Tibial nerve (tissue), 4 donors: ENCODE data around the gene SCGB3A1. TPM values are rescaled to one million over a fixed set of nuclear protein-coding genes. Genes with fewer than 3 reads are reported as not detected.

Experiments
- DNase-seq, 2 donors: peaks; one replicate each; pipeline ENCODE4 v3.0.0-alpha.2; 2019; ENCODE audit warnings: low spot score in 2 of 2
- H3K27ac ChIP-seq, 4 donors: fragments of 200-600 bp; sonication (generic) in 3 of 4; one replicate each; pipeline ENCODE4 v1.5.1; 2017 to 2019; ENCODE audit warnings: mild to moderate bottlenecking in 1 of 4
- H3K27me3 ChIP-seq, 2 donors: fragments of 200-600 bp; sonication (generic) in 1 of 2; one replicate each; pipeline versions ENCODE4 v1.5.1 to v1.6.0; 2017 to 2019
- H3K36me3 ChIP-seq, 3 donors: fragments of 200-600 bp; sonication (generic); one replicate each; pipeline ENCODE4 v1.5.1; 2018 to 2019
- H3K4me1 ChIP-seq, 4 donors: fragments of 200-600 bp; sonication (generic) in 3 of 4; one replicate each; pipeline ENCODE4 v1.5.1; 2017 to 2019
- H3K4me3 ChIP-seq, 4 donors: fragments of 200-600 bp; sonication (generic) in 3 of 4; one replicate each; pipeline ENCODE4 v1.5.1; 2017 to 2019; ENCODE audit warnings: mild to moderate bottlenecking in 1 of 4, moderate library complexity in 1 of 4
- H3K9me3 ChIP-seq, 4 donors: fragments of 200-600 bp; sonication (generic) in 3 of 4; one replicate each; pipeline ENCODE4 v1.5.1; 2017 to 2019
- EP300 ChIP-seq, 2 donors: sonication (generic); formaldehyde crosslinking; IDR thresholded peaks; one replicate each; pipeline ENCODE4 v1.6.1; 2017; ENCODE audit warnings: antibody characterized with exemption in 2 of 2, mild to moderate bottlenecking in 1 of 2
- POLR2A ChIP-seq, 2 donors: fragments of 450-650 bp; IDR thresholded peaks; one replicate each; pipeline ENCODE4 v1.6.1; 2017; ENCODE audit warnings: antibody characterized with exemption in 2 of 2, mild to moderate bottlenecking in 2 of 2, moderate library complexity in 2 of 2
- WGBS, 2 donors: methylation state at CpG; one replicate each; pipeline ENCODE4 v1.1.5; 2018; 5-methylcytosine and 5-hydroxymethylcytosine counted together
- total RNA-seq, 4 donors: library from RNA; depleted of rRNA; stranded (reverse); fragments of >200 nt; gene quantifications; one replicate each; pipeline ENCODE4 v1.1.0, GENCODE V29; 2016
- TF ChIP-seq, protein P1 (sequence below), 5 experiments: fragments of 200-600 bp in 3 of 5; fragments of 450-650 bp in 2 of 5; sonication (generic) in 3 of 5; IDR thresholded peaks; one replicate each; pipeline ENCODE4 v1.5.1; 2016 to 2019; ENCODE audit warnings: antibody characterized with exemption in 5 of 5, mild to moderate bottlenecking in 3 of 5, moderate library complexity in 2 of 5

The SCGB3A1 gene
- total RNA-seq, 4 donors from 2014 or later = not detected

DNA sequence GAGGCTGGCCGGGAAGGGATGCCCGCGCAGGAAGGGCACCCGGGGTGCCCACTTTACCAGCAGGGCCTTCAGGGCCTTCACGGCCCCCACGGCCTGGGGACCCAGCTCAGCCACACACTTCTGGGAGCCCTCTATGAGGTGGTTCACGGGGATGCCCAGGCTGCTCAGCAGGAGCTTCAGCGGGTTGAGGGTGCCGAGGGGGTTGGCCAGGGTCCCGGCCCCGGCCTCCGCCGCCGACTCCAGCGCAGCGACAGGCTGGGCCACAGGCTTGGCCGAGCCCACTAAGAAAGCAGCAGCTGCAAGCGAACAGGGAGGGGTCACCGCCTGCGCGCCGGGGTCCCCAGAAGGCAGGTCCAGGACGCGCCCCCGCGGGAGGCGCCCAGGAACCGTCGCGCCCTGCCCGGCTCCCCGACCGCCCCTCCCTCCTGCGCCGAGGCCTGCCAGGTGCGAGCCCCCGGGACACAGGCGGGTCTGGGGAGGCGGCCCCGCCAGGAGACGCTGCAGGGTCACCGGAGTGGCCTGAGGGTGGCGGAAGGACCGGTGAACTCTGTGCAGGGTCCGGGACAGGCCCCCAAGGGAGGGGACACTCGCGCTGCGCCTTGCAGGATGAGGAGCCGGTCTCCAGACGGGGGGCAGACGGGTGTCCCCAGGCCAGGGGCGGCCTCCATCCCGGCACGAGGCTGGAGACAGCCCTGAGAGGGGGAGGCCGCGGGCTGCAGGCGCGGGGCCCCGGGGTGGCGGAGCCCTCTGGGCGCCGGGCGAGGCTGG is 572 bp downstream of the SCGB3A1 start:
- no peak overlapping the region for H3K27ac ChIP-seq
- H3K9me3 ChIP-seq = peaks cover 0 to 7% (median 0%) of the 10 kb centered on the region in 4 donors
- H3K36me3 ChIP-seq = no peaks in the 10 kb centered on the region
- H3K4me1 ChIP-seq = peaks cover 0 to 22% (median 2%) of the 10 kb centered on the region in 4 donors
- TF ChIP-seq EP300 (IDR thresholded peaks at IDR 0.05) (no peak), POLR2A (IDR thresholded peaks at IDR 0.05) (no peak)
- TF ChIP-seq, protein P1, sequence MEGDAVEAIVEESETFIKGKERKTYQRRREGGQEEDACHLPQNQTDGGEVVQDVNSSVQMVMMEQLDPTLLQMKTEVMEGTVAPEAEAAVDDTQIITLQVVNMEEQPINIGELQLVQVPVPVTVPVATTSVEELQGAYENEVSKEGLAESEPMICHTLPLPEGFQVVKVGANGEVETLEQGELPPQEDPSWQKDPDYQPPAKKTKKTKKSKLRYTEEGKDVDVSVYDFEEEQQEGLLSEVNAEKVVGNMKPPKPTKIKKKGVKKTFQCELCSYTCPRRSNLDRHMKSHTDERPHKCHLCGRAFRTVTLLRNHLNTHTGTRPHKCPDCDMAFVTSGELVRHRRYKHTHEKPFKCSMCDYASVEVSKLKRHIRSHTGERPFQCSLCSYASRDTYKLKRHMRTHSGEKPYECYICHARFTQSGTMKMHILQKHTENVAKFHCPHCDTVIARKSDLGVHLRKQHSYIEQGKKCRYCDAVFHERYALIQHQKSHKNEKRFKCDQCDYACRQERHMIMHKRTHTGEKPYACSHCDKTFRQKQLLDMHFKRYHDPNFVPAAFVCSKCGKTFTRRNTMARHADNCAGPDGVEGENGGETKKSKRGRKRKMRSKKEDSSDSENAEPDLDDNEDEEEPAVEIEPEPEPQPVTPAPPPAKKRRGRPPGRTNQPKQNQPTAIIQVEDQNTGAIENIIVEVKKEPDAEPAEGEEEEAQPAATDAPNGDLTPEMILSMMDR (IDR thresholded peaks at IDR 0.05) = no peak
- DNase-seq = no peak
- WGBS, 2 donors = 0 to 1% methylated on average over 3 to 19 of the region's 63 CpGs
- peak overlapping the region in 1 of 4 donors; percentile 37 for H3K4me3 ChIP-seq
- peaks cover 0 to 50% of the 10 kb centered on the region in 2 donors for H3K27me3 ChIP-seq

DNA sequence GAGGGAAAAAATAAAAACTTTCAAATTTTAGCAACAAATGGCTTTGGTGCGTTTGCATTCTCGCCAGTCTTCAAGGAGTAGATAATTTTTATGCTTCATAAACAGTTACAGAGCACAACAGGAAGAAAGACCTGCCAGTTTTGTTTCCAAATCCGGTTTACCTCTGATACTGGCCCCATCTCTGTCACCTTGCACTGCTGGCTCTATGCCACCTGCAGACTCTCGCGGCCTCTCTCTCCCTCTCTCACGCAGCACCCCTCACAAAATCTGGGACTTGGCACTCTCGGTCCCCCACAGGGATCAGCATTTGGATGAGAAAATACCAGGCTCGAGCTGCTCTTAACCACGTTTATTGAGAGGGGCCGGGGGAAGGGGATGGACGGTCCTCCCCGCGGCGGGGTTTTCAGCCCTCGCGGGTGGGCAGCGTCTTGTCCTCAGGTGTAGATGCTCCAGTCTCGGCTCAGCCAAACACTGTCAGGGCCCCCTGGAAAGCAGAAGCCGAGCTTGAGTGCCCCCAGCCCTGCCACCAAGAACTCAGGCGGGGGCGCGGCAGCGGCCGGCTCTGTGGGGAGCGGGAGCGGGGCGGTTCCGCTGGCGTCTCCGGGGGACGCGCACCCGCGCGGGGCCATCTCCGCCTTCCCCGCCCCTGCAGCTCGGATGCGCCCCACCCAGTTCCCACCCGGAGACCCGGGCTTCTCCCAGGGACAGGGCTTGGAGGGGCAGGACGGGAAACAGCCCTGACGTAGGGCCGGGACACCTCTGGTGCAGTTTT is 1.3 kb downstream of the SCGB3A1 start:
- Histone ChIP-seq H3K27me3 (peaks cover 0 to 50% of the 10 kb centered on the region in 2 donors), H3K9me3 (peaks cover 0 to 13% (median 0%) of the 10 kb centered on the region in 4 donors), H3K27ac (no peak overlapping the region), H3K36me3 (no peaks in the 10 kb centered on the region), H3K4me3 (peak overlapping the region in 1 of 4 donors; percentile 37), H3K4me1 (peaks cover 0 to 22% (median 2%) of the 10 kb centered on the region in 4 donors)
- no peak for DNase-seq
- 4 to 5% methylated on average over 37 to 41 of the region's 44 CpGs for WGBS, 2 donors
- no peak for TF ChIP-seq EP300 (IDR thresholded peaks at IDR 0.05)

DNA sequence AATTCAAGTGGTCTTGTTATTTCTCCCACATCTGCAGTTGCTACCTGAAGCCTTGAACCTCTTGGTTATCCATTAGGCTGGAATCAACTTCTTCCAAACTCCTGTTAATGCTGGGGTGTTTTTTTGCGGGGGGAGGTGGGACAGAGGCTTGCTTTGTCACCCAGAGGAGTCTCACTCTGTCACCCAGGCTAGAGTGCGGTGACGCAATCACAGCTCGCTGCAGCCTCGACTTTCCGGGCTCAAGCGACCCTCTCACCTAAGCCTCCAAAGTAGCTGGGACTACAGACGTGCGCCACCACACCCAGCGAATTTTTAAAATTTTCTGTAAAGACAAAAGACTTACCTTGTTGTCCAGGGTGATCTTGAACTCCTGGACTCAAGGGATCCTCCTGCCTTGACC is 4.4 kb downstream of the SCGB3A1 start:
- Histone ChIP-seq H3K9me3 (peaks cover 0 to 27% (median 0%) of the 10 kb centered on the region in 4 donors), H3K4me3 (no peak overlapping the region), H3K27ac (no peak overlapping the region), H3K27me3 (peaks cover 0 to 35% of the 10 kb centered on the region in 2 donors), H3K4me1 (peaks cover 0 to 20% (median 2%) of the 10 kb centered on the region in 4 donors), H3K36me3 (no peaks in the 10 kb centered on the region)
- no peak for TF ChIP-seq POLR2A (IDR thresholded peaks at IDR 0.05)
- no peak for TF ChIP-seq EP300 (IDR thresholded peaks at IDR 0.05)
- TF ChIP-seq, protein P1 (IDR thresholded peaks at IDR 0.05) = no peak
- DNase-seq = no peak
- WGBS, 2 donors = 91 to 98% methylated on average over 6 to 10 of the region's 10 CpGs

DNA sequence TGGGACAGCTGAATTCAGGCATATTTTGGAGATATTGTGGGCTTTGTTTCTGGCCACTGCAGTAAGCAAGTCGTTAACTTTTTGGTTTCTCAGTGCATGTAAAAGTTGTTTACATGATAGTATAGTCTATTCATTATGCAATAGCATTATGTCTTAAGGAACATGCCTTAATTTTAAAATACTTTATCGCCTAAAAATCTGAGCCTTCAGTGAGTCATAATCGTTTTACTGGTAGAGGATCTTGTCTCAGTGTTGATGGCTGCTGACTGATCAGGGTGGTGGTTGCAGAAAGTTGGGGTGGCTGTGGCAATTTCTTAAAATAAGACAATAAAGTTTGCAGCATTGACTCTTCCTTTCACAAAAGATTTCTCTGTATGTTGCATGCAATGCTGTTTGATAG is 5.1 kb downstream of the SCGB3A1 start:
- no peak for DNase-seq
- Histone ChIP-seq H3K4me1 (peaks cover 0 to 13% (median under 1%) of the 10 kb centered on the region in 4 donors), H3K27me3 (peaks cover 0 to 28% of the 10 kb centered on the region in 2 donors), H3K36me3 (no peaks in the 10 kb centered on the region), H3K4me3 (no peak overlapping the region), H3K9me3 (peaks cover 0 to 27% (median 0%) of the 10 kb centered on the region in 4 donors), H3K27ac (no peak overlapping the region)
- WGBS, 2 donors = 90 to 97% methylated on average over 3 of the region's 3 CpGs
- TF ChIP-seq EP300 (IDR thresholded peaks at IDR 0.05) (no peak), POLR2A (IDR thresholded peaks at IDR 0.05) (no peak)
- TF ChIP-seq, protein P1 (IDR thresholded peaks at IDR 0.05) = no peak

DNA sequence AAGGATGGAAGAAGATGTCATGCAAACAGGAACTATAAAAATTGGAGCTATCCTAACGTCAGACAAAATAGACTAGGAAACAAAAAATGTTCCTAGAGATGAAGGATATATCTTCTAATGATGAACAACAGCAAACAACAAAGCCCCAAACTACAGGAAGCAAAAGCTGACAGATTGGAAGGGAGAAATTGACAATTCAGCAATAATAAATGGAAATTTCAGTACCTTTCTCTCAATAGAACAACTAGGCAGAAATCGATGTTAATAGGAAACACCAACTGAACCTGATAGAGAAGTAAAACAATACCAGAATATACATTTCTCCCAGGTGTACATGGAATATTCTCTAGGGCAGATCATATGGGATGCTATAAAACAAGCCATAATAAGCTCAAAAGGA is 7.6 kb downstream of the SCGB3A1 start:
- TF ChIP-seq POLR2A (IDR thresholded peaks at IDR 0.05) = no peak
- no peak for TF ChIP-seq EP300 (IDR thresholded peaks at IDR 0.05)
- TF ChIP-seq, protein P1 (IDR thresholded peaks at IDR 0.05) = no peak
- H3K36me3 ChIP-seq = no peaks in the 10 kb centered on the region
- DNase-seq = no peak
- H3K27me3 ChIP-seq = peaks cover 0 to 5% of the 10 kb centered on the region in 2 donors
- peaks cover 0 to 27% (median 0%) of the 10 kb centered on the region in 4 donors for H3K9me3 ChIP-seq
- no peaks in the 10 kb centered on the region for H3K4me1 ChIP-seq
- no peak overlapping the region for H3K27ac ChIP-seq
- H3K4me3 ChIP-seq = no peak overlapping the region
- WGBS, 2 donors = 76 to 79% methylated on average over 2 of the region's 2 CpGs
